HepG2 (cell line): ENCODE data around the gene LIM2. TPM values are rescaled to one million over a fixed set of nuclear protein-coding genes. Genes with fewer than 3 reads are reported as not detected.

ENCODE experiments used
- KDM6A ChIP-seq: IDR thresholded peaks from 2 replicates; pipeline ENCODE4 v1.6.1; 2016; ENCODE audit warnings: low read depth
- POLR2AphosphoS5 ChIP-seq: IDR thresholded peaks from 2 replicates; pipeline ENCODE4 v1.6.1; 2012; ENCODE audit warnings: low read depth, low read length
- RFX1 ChIP-seq: fragments of 450-650 bp; IDR thresholded peaks from 2 replicates; pipeline ENCODE4 v1.6.1; 2017
- SAP130 ChIP-seq: IDR thresholded peaks from 2 replicates; pipeline ENCODE4 v1.6.1; 2016; ENCODE audit warnings: low read depth
- SP4 ChIP-seq: sonication (generic); formaldehyde crosslinking; IDR thresholded peaks from 2 replicates; pipeline ENCODE4 v1.8.1; 2023; ENCODE audit warnings: mild to moderate bottlenecking, missing genetic modification reagents
- SUZ12 ChIP-seq: fragments of 150-350 bp; IDR thresholded peaks from 2 replicates; pipeline ENCODE4 v1.6.1; 2014; ENCODE audit warnings: low read depth, low read length
- ZNF296 ChIP-seq: sonication (generic); formaldehyde crosslinking; conservative IDR thresholded peaks from 2 replicates; pipeline ENCODE4 v1.5.0; 2020; ENCODE audit warnings: mild to moderate bottlenecking, missing genetic modification reagents
- ZNF326 ChIP-seq: sonication (generic); formaldehyde crosslinking; IDR thresholded peaks from 2 replicates; pipeline ENCODE4 v1.4.0; 2020; ENCODE audit warnings: missing genetic modification reagents, borderline replicate concordance
- ZNF549 ChIP-seq: sonication (generic); formaldehyde crosslinking; IDR thresholded peaks from 2 replicates; pipeline ENCODE4 v1.5.0; 2020; ENCODE audit warnings: missing genetic modification reagents
- polyA plus RNA-seq, 8 experiments: library from polyadenylated mRNA; depleted of rRNA in 3 of 8; stranded (reverse) in 7 of 8; unstranded in 1 of 8; fragments of >200 nt; fragmentation: Illumina TruSeq in 4 of 8; extraction: Trizol in 4 of 8; gene quantifications; 2 replicates each; pipeline versions ENCODE4 v1.2.1 to v1.2.3, GENCODE V29; 2011 to 2016; ENCODE audit warnings: low read depth in 4 of 8, missing spikeins in 1 of 8, mixed read lengths in 1 of 8; ENCODE audit not compliant: insufficient read depth in 1 of 8
- total RNA-seq, 5 experiments: library from RNA; depleted of rRNA; stranded (reverse); fragments of >200 nt; fragmentation: Illumina TruSeq; extraction: Trizol; gene quantifications; 2 replicates each; pipeline ENCODE4 v1.2.3, GENCODE V29; 2016; ENCODE audit warnings: low read depth in 1 of 5
- TF ChIP-seq, protein P1 (sequence below): sonication (generic); formaldehyde crosslinking; IDR thresholded peaks from 2 replicates; pipeline ENCODE4 v1.9.0; 2021; ENCODE audit warnings: missing genetic modification reagents, mild to moderate bottlenecking, borderline replicate concordance
- TF ChIP-seq, protein P2 (sequence below): sonication (generic); formaldehyde crosslinking; IDR thresholded peaks from 2 replicates; pipeline ENCODE4 v1.5.0; 2020; ENCODE audit warnings: mild to moderate bottlenecking, missing genetic modification reagents
- TF ChIP-seq, protein P3 (sequence below), 2 experiments: sonication (generic) in 1 of 2; formaldehyde crosslinking in 1 of 2; IDR thresholded peaks; 2 replicates each; pipeline versions ENCODE4 v1.5.1 to v1.6.1; 2011 to 2020; ENCODE audit warnings: borderline replicate concordance in 1 of 2, low read depth in 1 of 2, low read length in 1 of 2, mild to moderate bottlenecking in 1 of 2, missing genetic modification reagents in 1 of 2, moderate library complexity in 1 of 2
- TF ChIP-seq, protein P4 (sequence below): sonication (generic); formaldehyde crosslinking; IDR thresholded peaks from 2 replicates; pipeline ENCODE4 v1.4.0; 2020; ENCODE audit warnings: missing genetic modification reagents, borderline replicate concordance
- TF ChIP-seq, protein P5 (sequence below): sonication (generic); formaldehyde crosslinking; IDR thresholded peaks from 2 replicates; pipeline ENCODE4 v1.4.0; 2020; ENCODE audit warnings: mild to moderate bottlenecking, missing genetic modification reagents
- TF ChIP-seq, protein P6 (sequence below): sonication (generic); formaldehyde crosslinking; IDR thresholded peaks from 2 replicates; pipeline ENCODE4 v1.4.0; 2020; ENCODE audit warnings: missing genetic modification reagents, borderline replicate concordance

LIM2 gene
- total and polyA plus RNA-seq, 2 of the 13 experiments (the other 11 are each of a cell fraction or from before 2014, with no cell fraction given): 1.3 TPM; not detected in 1

DNA sequence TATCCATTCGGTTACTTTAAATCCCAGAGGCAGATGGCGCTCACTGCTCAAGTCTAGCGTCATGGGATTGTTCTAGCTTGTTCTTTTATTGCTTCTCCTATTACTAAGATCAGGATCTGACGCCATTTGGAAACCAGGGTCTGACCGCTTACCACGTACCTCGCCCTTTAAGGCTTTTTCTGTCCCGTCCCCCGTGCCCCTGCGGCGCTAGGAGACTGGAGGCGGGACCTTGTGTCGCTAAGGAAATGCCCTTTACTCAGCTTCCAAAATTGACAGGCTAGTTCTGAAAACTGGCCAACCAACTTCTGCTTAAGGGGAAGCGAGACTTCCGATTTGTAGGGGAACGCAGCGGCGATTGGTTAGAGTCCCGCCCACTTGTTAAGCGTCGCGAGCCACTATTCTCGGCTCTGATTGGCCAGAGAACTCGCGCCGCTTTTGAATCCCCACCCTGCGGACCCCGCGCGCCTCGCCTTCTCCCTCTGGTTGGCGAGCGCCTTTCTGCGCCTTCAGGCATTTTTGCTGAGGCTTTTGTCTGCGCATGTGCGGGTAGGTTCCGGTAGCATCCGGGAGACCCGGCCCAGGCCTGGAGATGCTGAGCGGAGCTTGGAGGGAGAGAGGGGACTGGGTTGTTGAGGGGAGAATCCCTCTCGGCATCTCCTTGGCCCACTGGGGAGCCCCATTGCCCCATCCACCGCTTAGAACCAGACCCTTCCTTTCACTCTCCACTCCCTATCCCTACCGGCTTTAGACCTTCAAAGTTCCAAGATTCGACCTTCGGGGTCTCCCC lies 6.5 kb upstream of the LIM2 start (continued):
- TF ChIP-seq, protein P1, sequence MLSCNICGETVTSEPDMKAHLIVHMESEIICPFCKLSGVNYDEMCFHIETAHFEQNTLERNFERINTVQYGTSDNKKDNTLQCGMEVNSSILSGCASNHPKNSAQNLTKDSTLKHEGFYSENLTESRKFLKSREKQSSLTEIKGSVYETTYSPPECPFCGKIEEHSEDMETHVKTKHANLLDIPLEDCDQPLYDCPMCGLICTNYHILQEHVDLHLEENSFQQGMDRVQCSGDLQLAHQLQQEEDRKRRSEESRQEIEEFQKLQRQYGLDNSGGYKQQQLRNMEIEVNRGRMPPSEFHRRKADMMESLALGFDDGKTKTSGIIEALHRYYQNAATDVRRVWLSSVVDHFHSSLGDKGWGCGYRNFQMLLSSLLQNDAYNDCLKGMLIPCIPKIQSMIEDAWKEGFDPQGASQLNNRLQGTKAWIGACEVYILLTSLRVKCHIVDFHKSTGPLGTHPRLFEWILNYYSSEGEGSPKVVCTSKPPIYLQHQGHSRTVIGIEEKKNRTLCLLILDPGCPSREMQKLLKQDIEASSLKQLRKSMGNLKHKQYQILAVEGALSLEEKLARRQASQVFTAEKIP (CRISPR knock-in tag): no peak
- TF ChIP-seq ZNF326 (CRISPR knock-in tag): no peak
- peak; percentile 91 for TF ChIP-seq SP4 (CRISPR knock-in tag)
- TF ChIP-seq, protein P2, sequence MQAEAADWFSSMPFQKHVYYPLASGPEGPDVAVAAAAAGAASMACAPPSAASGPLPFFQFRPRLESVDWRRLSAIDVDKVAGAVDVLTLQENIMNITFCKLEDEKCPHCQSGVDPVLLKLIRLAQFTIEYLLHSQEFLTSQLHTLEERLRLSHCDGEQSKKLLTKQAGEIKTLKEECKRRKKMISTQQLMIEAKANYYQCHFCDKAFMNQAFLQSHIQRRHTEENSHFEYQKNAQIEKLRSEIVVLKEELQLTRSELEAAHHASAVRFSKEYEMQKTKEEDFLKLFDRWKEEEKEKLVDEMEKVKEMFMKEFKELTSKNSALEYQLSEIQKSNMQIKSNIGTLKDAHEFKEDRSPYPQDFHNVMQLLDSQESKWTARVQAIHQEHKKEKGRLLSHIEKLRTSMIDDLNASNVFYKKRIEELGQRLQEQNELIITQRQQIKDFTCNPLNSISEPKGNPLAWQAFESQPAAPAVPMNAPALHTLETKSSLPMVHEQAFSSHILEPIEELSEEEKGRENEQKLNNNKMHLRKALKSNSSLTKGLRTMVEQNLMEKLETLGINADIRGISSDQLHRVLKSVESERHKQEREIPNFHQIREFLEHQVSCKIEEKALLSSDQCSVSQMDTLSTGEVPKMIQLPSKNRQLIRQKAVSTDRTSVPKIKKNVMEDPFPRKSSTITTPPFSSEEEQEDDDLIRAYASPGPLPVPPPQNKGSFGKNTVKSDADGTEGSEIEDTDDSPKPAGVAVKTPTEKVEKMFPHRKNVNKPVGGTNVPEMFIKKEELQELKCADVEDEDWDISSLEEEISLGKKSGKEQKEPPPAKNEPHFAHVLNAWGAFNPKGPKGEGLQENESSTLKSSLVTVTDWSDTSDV (CRISPR knock-in tag): 0 out of 2 replicates have a peak, but pooled peaks have one; percentile 52
- no peak for TF ChIP-seq SUZ12
- TF ChIP-seq, protein P3, sequence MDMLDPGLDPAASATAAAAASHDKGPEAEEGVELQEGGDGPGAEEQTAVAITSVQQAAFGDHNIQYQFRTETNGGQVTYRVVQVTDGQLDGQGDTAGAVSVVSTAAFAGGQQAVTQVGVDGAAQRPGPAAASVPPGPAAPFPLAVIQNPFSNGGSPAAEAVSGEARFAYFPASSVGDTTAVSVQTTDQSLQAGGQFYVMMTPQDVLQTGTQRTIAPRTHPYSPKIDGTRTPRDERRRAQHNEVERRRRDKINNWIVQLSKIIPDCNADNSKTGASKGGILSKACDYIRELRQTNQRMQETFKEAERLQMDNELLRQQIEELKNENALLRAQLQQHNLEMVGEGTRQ (IDR thresholded peaks at IDR 0.05; ENCODE audit: low read depth, low read length): no peak
- TF ChIP-seq, protein P3 (CRISPR knock-in tag; IDR thresholded peaks at IDR 0.05; ENCODE audit: borderline replicate concordance): no peak
- no peak for TF ChIP-seq KDM6A (CRISPR knock-in tag)
- peak; percentile 90 for TF ChIP-seq RFX1
- peak; percentile 52 for TF ChIP-seq POLR2AphosphoS5
- TF ChIP-seq ZNF296 (CRISPR knock-in tag): no peak
- no peak for TF ChIP-seq ZNF549 (CRISPR knock-in tag)
- TF ChIP-seq SAP130 (CRISPR knock-in tag): peak; percentile 93
- TF ChIP-seq, protein P4, sequence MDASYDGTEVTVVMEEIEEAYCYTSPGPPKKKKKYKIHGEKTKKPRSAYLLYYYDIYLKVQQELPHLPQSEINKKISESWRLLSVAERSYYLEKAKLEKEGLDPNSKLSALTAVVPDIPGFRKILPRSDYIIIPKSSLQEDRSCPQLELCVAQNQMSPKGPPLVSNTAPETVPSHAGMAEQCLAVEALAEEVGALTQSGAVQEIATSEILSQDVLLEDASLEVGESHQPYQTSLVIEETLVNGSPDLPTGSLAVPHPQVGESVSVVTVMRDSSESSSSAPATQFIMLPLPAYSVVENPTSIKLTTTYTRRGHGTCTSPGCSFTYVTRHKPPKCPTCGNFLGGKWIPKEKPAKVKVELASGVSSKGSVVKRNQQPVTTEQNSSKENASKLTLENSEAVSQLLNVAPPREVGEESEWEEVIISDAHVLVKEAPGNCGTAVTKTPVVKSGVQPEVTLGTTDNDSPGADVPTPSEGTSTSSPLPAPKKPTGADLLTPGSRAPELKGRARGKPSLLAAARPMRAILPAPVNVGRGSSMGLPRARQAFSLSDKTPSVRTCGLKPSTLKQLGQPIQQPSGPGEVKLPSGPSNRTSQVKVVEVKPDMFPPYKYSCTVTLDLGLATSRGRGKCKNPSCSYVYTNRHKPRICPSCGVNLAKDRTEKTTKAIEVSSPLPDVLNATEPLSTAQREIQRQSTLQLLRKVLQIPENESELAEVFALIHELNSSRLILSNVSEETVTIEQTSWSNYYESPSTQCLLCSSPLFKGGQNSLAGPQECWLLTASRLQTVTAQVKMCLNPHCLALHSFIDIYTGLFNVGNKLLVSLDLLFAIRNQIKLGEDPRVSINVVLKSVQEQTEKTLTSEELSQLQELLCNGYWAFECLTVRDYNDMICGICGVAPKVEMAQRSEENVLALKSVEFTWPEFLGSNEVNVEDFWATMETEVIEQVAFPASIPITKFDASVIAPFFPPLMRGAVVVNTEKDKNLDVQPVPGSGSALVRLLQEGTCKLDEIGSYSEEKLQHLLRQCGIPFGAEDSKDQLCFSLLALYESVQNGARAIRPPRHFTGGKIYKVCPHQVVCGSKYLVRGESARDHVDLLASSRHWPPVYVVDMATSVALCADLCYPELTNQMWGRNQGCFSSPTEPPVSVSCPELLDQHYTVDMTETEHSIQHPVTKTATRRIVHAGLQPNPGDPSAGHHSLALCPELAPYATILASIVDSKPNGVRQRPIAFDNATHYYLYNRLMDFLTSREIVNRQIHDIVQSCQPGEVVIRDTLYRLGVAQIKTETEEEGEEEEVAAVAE (CRISPR knock-in tag): peak; percentile 99
- TF ChIP-seq, protein P5, sequence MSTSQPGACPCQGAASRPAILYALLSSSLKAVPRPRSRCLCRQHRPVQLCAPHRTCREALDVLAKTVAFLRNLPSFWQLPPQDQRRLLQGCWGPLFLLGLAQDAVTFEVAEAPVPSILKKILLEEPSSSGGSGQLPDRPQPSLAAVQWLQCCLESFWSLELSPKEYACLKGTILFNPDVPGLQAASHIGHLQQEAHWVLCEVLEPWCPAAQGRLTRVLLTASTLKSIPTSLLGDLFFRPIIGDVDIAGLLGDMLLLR (CRISPR knock-in tag): no peak
- TF ChIP-seq, protein P6, sequence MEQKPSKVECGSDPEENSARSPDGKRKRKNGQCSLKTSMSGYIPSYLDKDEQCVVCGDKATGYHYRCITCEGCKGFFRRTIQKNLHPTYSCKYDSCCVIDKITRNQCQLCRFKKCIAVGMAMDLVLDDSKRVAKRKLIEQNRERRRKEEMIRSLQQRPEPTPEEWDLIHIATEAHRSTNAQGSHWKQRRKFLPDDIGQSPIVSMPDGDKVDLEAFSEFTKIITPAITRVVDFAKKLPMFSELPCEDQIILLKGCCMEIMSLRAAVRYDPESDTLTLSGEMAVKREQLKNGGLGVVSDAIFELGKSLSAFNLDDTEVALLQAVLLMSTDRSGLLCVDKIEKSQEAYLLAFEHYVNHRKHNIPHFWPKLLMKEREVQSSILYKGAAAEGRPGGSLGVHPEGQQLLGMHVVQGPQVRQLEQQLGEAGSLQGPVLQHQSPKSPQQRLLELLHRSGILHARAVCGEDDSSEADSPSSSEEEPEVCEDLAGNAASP (CRISPR knock-in tag): peak; percentile 7; the same call in 1 of the 2 replicates
